ENCODE data around the gene NADK.
"Not testable (repeated sequence)": the region's sequence is repeated elsewhere in the genome, so short reads cannot be mapped to it uniquely, and the experiment has no call there.

The NADK gene

GRCh38 chr1:1763657-1764621 is 14.3 kb downstream of the NADK start:
- DNase-seq (ENCODE audit: low read depth), result no peak

GRCh38 chr1:1761504-1762376 is 16.5 kb downstream of the NADK start:
- no peak for DNase-seq (ENCODE audit: low read depth)

- DNase-seq (ENCODE audit: low read depth), result no peak
Observed at GRCh38 chr1:1760715-1761114, 17.6 kb downstream of the NADK start.

- DNase-seq (ENCODE audit: low read depth), result no peak
Observed at GRCh38 chr1:1760345-1760650, 18.0 kb downstream of the NADK start.

GRCh38 chr1:1759456-1760344 is 18.6 kb downstream of the NADK start:
- no peak for DNase-seq (ENCODE audit: low read depth)

GRCh38 chr1:1758692-1759455 is 19.4 kb downstream of the NADK start:
- DNase-seq (ENCODE audit: low read depth), result no peak

- no peak for DNase-seq (ENCODE audit: low read depth)
Observed at GRCh38 chr1:1758059-1758621, 20.1 kb downstream of the NADK start.

GRCh38 chr1:1757422-1758058 is 20.7 kb downstream of the NADK start:
- DNase-seq (ENCODE audit: low read depth), result no peak

GRCh38 chr1:1756661-1757421 is 21.4 kb downstream of the NADK start:
- no peak for DNase-seq (ENCODE audit: low read depth)

GRCh38 chr1:1755852-1756251 is 22.4 kb downstream of the NADK start:
- DNase-seq (ENCODE audit: low read depth), result no peak

GRCh38 chr1:1755426-1755825 is 22.8 kb downstream of the NADK start:
- no peak for DNase-seq (ENCODE audit: low read depth)

- no peak for DNase-seq (ENCODE audit: low read depth)
Observed at GRCh38 chr1:1754051-1754815, 24.0 kb downstream of the NADK start.

- DNase-seq (ENCODE audit: low read depth), result no peak
Observed at GRCh38 chr1:1753607-1754005, 24.7 kb downstream of the NADK start.

GRCh38 chr1:1752636-1753606 is 25.3 kb downstream of the NADK start:
- DNase-seq (ENCODE audit: low read depth), result no peak

GRCh38 chr1:1752190-1752589 is 26.1 kb downstream of the NADK start:
- DNase-seq (ENCODE audit: low read depth), result no peak

GRCh38 chr1:1749941-1750340 is 28.3 kb downstream of the NADK start:
- not testable (repeated sequence) for DNase-seq (ENCODE audit: low read depth)

- DNase-seq (ENCODE audit: low read depth), result no peak
Observed at GRCh38 chr1:1748686-1749321, 29.5 kb downstream of the NADK start.

All from activated T-cell treated with anti-CD3 and anti-CD28 coated beads for 48 hours (primary cell).